ENCODE measurements around the gene DTX1.

DTX1 gene

DNA sequence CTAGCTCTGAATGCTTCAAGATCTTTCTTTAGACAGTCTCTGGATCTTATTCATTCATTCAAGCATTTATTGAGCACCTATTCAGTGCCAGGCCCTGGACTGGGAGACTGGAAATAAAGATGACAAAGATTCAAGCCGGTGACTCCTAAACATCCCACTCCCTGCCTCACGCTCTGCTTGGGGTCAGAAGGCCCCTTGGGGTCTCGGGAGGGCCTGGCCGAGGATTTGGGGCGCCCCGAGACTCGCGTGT lies 224 bp upstream of the DTX1 start:
- no peak for DNase-seq

DNA sequence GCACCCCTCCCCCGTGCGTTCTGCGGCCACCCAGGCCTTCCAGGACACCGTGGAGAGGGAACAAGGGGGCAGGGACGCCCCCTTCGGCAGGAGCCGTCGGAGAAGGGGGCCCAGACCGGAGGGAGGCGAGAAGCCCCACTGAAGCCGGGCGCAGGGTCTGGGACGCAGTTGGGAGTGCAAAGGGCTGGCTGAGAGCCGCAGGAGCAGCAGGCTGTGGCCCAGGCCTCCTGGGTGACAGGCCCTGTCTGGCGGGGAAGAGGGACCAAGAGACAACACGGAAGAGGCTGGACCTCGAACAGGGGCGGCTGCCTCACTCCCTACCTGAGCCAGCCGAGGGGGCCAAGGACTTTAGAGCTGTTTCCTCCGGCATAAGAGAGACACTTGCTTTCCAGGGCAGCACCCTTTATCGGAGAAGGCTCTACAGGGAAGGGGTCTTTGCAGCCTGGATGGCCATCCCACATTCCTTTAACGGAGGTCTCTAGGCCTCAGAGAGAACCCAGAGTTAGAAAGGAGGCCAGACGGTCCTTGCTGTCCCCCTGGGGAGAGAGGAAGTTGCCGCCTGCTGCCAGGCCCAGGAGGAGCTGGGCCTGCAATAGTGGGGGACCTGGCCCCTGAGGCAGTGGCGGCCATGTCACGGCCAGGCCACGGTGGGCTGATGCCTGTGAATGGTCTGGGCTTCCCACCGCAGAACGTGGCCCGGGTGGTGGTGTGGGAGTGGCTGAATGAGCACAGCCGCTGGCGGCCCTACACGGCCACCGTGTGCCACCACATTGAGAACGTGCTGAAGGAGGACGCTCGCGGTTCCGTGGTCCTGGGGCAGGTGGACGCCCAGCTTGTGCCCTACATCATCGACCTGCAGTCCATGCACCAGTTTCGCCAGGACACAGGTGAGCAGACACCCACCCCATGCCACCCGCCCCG lies 1.3 kb downstream of the DTX1 start:
- no peak for DNase-seq

DNA sequence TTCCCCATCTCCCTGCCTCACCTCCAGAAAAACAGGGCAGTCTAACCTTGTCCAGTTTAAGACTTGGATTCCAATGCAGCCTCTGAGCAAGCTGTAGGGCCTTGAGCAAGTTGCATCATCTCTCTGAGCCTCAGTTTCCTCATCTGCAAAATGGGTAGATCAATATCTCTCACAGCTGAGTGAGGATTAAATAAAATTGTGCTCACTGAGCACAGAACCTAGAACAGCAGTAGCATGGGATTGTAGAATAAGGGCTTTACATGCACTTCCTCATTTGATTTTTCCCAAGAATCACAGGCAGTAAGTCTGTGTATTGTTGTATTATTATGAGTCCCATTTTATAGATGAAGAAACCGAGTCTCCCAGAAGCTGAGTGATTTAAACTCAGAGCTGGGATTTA lies 2.0 kb downstream of the DTX1 start:
- DNase-seq, result no peak

DNA sequence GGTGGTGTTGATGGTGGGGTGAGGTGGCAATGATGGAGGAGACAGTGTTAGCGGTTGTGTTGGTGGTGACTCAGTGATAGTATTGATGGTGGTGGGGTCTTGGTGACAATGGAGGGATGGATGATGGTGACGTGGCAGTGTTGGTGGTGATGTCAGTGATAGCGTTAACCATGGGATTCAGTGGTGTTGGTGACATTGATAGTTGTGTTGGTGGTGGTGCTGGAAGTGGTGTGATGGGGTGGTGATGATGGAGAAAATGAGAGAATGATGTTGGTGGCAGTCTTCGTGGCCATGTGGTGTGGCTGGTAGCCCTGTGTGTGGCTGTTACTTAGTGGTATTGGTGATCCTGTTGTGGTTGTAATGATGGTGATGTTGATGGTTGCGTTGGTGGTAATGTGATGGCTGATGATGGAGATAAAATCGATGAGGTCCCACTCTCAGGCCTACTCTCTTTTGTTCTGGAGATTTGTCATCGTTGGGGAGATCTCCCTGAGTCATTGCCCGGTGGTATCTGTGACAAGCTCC lies 2.6 kb downstream of the DTX1 start:
- no peak for DNase-seq

DNA sequence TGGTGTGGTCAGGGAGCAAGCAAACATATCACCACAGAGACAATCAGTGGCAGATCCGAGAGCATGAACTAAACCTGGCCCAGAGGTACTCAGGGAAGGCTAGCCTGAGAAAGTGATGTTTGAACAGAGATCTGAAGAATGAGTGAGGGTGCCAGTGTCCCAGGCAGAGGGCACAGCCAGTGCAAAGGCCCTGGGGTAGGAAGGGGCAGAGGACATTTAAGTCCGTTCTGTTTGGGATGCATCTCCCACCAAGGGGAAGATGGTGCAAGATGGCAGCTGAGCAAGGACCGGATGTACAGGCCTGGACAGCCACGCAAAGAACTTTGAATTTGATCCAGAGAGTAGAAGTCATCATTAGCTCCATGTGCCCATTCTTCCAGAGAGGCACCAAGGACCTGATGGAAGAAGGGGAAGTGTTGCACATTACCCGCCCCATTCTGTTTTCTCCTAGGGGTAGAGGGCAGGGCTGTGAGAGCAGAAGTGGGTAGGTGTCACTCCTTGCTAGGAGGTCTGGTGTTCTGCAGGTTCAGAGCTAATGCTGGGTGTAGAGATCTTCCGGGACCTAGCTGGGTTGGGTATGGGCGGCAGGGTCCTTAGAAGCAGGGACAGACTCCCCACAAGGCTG lies 3.9 kb downstream of the DTX1 start:
- DNase-seq, result no peak

DNA sequence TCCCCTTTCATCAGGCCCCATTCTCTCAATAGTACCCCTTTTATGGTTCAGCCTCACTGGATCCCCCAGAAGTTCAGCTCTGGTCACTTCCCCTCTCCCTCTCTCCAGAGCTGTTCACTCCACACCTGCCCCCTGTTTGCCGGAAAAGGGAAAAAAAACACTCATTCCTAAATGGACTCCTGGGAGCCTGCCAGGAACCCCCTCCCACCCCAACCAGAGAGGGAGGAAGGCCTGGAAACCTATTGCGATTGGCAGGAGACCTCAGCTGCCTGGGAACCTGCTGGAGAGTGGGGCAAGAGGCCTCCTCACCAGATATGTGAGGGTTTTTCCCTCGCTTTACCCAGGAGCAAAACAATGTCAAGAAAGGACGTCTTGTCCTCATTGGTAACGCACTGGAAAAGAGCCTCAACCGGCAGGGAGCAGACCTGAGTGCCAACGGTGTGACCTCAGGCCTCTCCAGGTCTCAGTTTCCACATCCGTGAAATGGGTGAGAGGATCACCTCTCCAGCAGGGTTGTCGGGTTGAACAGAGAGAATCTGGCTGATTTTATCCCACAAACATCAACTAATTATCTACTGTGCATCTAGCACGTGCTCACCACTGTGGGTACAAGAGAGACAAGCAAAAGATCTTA lies 4.6 kb downstream of the DTX1 start:
- no peak for DNase-seq

DNA sequence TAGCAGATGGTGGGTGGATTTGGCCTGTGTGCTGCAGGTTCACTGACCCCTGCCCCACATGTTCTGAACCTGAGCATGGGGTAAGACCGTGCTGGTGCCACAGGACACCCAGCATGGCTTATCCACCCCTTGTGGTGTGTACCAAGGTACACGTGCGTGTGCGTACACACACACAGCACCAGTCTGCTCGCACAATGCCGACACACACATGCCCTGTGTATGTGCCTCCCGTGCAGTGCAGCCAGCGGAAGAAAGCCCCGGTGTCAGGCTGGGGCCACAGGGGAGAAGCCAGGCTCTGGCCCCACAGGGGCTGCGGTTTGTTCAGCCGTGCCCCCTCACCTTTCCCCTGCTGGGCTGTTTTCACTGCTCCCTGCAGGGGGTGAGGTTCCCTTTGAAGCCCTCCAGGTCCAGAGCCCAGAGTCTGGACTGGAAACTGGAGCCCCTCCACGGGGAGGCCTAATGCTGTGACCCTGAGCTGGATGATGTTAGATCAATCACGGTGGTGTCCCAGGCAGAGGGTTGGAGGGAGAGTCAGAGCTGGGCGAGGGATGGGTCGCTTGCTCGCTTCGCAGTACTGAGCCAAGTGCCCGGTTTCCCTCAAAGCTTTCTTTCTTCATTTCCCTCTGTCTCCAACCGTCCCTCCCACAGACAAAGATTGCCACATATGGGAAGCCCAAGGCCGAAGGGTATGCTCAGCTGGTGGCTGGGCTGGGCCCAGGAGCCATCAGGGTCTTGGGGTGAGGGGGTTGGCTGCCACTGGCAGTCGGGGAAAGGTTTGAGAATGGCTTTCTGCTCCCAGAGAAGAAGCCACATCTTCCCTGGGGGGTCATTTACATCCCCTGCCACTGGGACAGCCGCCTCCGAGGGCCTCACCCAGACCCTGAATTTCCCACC lies 6.2 kb downstream of the DTX1 start:
- DNase-seq, result no peak

DNA sequence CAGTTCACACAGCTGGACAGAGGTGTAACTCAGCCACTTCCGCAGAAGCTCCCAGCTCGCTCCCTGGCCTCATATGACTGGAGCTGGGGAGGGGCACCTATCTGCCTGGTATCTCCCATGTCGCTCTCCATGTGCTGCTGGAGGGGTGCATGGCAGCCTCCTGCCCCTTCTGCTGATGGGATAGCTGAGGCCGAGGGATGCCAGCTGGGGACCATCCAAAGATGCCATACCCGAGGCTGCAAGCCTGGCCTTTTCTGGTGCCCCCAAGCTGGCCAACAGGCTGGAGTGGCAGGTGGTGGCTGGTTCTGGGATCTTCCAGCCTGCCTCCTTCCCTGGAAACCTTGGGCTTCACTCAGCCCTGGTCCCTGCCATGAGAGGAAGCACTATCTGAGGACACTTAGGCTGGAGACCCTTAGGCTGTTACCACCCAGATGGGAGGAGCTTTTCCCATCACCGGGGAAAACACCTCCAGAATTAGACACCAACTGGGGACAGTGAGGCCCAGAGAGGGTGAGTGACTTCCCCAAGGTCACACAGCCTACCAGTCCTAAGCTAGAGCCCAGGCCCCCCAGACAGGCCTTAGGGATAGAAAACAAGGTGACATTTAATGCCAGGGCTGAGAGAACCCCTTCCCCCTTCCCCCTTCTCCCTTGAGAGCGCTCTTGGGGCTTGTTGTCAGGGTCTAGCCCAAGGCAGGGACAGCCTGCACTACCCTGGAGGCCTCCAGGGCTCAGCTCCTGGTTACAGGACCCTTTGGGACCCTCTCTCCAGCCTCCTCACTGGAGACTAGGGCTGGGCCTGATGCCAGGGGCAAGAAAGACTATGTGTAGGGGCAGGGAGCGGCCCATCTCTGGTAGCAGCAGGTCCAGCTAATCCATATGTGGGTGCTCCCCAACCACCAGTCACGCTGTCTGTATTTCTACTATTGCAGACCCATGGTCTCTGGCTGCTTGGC lies 7.1 kb downstream of the DTX1 start:
- DNase-seq, result no peak

DNA sequence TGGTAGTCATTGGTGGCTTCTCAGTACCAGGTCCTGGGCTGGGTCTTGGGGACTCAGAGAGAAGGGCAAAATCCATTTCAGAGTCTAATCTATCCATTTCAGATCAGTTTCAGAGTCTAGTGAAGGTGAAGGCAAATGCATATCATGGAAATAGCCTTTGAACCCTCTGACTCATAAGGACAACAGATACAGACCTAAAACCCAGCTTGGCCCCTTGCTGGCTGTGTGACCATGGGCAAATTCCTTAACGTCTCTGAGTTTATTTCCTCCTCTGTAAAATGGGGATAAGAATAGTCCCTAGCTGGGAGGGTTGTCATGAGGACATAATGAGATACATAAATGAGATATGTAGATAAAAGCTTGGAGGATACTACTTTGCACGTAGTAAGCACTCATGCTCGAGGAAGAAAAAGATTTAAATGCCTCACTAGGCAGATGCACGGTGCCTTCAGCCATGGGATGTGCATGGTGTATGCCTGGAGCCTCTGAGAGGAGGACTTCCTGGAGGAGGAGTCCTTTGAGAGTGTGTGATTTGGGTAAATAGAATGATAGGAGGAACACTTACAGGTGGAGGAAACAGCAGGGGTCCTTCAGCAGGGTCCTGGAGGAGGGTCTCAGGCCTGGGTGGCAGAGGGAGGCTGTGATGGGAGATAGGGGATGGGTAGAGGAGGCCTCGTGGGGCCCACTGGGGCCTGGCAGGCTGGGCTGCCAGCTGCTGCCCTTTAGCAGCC lies 8.0 kb downstream of the DTX1 start:
- DNase-seq, result no peak

DNA sequence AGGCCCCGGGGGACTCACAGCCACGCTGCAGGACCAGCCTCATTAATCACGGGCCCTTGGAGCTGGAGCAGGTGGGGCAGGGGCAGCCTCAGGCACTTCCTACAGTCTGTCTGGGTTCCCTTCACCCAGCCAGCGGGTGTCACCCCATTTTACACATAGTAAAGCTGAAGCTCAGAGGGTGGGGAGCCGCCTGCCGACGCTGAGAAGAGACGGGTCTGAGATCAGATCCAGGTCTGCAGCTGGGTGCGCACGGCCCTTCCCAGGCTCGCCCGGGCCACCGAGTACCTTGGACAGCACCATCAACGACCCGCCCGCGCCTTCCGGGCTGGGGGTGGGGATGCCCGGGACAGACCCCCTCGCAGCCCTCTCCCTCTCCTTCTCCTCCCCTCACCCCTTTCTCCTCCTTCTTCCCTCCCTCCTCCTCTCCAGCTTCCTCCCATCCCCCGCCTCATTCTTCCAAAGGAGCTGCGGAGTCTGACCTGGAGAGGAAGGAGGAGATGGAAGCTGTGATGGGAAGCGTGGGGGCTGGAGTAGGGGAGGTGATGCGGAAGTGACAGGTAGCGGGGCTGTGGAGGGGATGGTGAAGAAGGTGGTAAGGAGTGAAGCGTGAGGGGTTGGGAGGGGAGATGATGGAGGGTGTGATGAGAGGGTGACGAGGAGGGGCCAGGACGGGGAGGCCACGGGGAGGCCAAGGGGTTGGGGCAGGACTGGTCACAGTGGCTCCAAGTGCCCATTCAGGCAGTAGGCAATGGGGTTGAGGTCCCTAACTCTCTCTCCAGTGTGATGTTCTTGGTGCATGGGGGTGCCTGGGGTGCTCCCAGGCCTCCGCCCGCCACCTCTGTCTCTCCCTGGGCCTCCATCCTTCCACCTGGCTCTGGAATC lies 8.8 kb downstream of the DTX1 start:
- no peak for DNase-seq

DNA sequence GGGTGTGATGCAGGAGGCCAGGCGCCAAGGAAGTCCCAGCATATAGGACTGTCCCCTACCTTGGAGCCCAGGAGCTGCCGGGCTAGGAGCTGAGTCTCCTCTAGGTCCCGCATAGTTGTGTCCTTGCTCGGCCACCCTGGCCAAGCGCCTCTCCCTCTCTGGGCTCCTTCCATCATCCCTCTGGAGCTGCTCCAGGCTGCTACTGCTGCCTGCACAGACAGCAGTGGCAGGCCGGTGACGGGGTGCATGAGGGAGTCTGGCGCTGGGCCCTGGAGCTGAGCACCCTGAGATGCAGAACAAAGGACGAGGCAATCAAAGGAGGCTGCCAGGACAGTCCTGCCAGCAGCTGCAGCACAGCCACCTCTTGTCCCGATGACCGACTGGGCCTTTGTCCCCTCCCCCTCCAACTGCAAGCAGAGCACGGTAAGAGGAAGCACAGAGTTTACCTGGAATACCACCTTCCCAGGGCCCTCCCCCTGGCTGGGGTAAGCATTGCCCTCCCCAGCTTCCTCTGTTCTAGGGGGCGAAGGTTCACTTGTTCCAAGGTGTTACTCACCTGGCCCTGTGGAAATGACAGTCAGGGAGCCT lies 10.4 kb downstream of the DTX1 start:
- peak; percentile 39 for DNase-seq

DNA sequence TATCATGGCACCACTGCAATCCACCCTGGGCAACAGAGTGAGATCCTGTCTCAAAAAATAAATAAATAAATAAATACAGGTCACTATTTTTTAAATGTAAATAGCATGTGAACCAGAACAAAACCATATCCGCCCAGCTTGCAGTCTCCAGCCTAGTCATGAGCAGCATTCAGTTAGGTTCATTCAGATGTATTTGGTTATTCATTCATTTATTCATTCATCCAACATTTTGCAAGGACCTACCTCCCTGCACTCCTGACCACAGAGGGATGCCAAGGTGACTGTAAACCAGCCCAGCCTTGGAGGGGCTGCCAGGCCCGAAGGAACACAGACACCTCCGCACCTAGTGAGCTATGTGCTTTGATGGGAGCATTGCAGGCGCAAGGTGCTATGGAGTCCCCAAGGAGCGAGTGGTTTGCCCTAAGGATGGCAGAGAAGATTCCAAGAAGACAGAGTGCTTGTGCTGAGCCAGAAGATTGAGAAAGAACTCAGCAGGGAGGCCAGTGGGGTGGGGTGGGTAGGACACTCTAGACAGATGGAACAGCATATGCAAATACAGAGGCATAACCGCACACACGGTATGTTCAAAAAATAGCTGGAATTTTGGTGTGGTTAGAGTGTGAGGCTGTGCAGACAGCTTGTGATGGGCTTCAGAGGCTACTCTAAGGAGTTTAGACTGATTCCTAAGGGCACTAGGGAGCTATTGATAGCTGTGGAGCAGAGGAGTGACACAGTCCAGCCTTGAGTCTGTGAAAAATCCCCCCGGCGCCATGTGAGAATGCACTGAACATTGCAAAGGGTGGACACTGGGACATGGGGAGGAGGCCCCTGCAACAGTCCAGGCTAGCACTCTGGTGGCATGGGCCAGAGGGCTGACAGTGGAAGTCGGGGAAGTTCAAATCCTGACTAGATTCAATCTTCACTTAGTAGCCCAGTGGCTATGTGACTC lies 11.7 kb downstream of the DTX1 start:
- DNase-seq, result no peak

DNA sequence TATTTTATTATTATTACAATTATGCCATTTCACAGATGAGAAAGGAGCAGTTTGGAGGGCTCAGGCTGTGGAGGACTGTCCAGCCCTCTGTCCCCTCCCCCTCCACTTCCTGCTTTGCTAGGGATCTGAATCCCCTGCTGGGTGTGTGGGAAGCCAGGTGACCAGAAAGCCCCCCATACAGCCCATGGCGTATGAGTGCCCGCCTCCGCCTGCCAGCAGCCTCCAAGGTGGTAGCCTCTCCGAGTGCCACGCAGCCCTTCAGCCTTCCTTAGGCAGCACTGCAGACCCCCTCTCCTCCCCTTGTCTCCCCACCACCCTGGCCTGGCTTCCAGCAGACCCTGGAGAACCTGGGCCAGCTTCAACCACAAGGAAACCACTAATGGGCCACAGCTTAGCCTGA lies 12.6 kb downstream of the DTX1 start:
- DNase-seq, result no peak

DNA sequence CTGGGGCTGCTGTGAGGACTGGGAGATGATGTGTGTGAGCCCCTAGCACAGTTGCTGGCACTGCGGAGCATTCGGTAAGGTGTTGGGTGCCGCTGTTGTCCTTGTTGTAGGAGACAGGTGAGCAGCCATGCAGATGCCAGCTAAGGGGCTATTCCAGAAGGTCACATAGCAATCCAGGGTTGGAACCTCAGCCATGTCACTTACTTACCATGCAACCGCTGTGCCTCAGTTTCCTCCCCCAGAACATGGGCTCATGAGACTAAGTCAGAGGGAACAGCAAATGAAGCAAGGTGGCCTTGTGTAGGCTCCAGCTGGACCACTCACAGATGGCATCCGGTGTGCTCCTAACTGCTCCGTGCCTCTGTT lies 13.2 kb downstream of the DTX1 start:
- DNase-seq, result no peak

DNA sequence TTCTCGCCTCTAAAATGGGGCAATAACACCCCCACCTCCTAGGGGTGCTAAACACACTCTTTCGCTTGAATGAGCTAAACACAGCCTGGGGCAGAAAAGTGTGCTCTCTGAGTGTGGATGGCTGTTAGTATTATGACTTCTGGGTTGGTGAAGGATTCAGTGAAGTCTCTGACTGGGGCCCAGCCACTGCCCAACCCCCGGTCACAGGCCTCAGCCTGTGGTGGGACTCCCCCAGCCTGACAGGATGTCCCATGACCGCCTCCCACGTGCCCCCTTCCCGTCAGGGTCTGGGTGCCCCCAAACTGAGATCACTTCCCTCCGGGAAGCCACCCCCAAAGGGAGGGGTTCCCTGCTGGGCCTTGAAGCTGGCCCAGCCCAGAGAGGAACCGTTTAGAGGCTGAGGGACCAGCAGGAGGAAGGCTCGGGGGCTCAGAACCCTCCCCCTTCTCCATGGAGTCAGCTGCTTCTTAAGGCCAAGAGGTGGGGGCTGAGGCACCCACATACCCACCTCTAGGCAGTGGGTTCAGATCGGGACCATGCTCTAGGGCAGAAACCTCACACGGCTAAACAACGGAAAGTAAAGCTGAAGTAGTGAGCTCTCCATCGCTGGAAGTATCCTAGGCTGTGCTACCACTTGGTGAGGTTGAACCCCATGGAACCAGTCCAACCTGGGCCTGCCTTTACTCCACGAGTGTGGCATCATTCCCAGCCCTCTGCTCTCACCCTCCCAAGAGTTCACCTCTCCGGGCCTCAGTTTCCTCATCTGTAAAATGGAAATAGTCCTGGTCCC lies 13.8 kb downstream of the DTX1 start:
- DNase-seq, result no peak

DNA sequence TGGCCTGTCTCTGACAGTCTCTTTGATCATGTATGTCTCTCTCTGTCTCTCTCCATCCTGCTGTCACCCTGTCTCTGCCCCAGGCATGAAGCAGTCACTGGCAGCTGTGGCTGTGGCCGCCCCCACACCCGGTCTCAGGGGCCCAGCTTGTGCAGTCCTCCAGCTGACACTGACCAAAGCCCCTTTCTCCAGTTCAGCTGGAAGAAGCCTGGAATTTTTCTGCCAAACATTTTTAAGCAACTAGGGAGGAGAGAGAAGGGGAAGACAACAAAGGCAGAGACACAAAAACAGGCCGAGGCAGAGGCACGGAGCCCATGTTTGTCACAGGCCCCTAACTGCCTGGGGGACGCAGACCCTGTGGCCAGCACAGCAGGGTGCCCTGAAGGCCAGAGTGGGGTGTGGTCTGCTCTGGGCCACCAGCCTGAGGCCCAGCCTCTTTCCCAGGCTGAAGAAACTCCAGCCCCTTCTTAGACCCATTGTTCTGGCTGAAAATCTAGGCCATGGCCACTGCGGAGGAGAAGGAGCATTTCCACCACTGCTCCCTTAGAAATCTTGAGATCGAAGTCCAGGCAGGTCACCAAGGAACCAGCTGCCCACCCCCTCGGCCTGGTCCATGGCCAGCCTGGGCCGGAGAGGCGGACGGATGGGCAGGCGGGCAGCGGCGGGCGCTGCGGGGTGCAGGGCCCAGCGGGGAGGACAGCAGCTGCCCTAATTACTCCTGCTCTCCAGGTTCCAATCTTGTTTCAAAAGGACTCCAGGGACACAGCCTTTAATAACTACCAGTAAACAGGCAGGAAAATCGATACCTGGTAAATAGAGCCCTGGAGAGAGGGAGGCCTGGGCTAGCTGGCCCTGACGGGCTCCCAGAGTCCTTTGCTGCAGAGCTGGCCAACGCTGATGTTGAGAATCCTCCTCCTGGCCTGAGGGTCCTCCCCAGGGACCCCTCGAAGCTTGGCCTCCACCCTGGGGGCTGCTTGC lies 14.9 kb downstream of the DTX1 start:
- peak; percentile 22 for DNase-seq

All from NCI-H2029 (cell line).